ENCODE data around the gene POLR2E.

Gene POLR2E

GRCh38 chr19:1040476-1041271 is 54.5 kb downstream of the POLR2E start:
- DNase-seq (ENCODE audit: low read depth), result peak; percentile 95
- TF ChIP-seq CTCF (IDR thresholded peaks at IDR 0.05; ENCODE audit: insufficient read depth, low read depth, low read length, missing control alignments), result no peak
- H3K4me3 ChIP-seq (ENCODE audit: low read length), result peak overlapping the region; percentile 75

GRCh38 chr19:1039646-1040475 is 55.3 kb downstream of the POLR2E start, which contains the start of gene ABCA7:
Gene ABCA7 (plus strand): TSS chr19:1040107. CDS start chr19:1041362, 1,255 bp downstream.
- peak; percentile 99 for DNase-seq (ENCODE audit: low read depth)
- TF ChIP-seq CTCF (IDR thresholded peaks at IDR 0.05; ENCODE audit: insufficient read depth, low read depth, low read length, missing control alignments), result no peak
- H3K4me3 ChIP-seq (ENCODE audit: low read length), result peak within 1 kb of the TSS; percentile 75

GRCh38 chr19:1038978-1039645 is 56.1 kb downstream of the POLR2E start:
- DNase-seq (ENCODE audit: low read depth), result peak; percentile 21
- no peak for TF ChIP-seq CTCF (IDR thresholded peaks at IDR 0.05; ENCODE audit: insufficient read depth, low read depth, low read length, missing control alignments)
- no peak overlapping the region for H3K4me3 ChIP-seq (ENCODE audit: low read length)

- DNase-seq (ENCODE audit: low read depth), result no peak
- no peak overlapping the region for H3K4me3 ChIP-seq (ENCODE audit: low read length)
- TF ChIP-seq CTCF (IDR thresholded peaks at IDR 0.05; ENCODE audit: insufficient read depth, low read depth, low read length, missing control alignments), result no peak
These were observed 57.5 kb downstream of the POLR2E start for GRCh38 chr19:1037621-1038064.
